A549 (cell line): ENCODE results near the gene RNF128. TPM values are rescaled to one million over a fixed set of nuclear protein-coding genes. Genes with fewer than 3 reads are reported as not detected.

Source experiments
- ATAC-seq, 2 experiments: fragments of 200-7000 bp in 1 of 2; fragments of >200 bp in 1 of 2; cut with Nextera tagmentation in 1 of 2; cut with Tn5 transposase in 1 of 2; 3 replicates each; pipeline versions ENCODE4 v1.8.0 to v1.9.1; 2018 to 2020; ENCODE audit warnings: mild to moderate bottlenecking in 1 of 2, moderate library complexity in 1 of 2
- CTCF ChIA-PET: fragments of 300-600 bp; sonication (Branson Sonifier 250); formaldehyde crosslinking; extraction: SDS; loops from one replicate; lab custom pipeline; 2021; ENCODE audit warnings: antibody characterized with exemption, inconsistent platforms; lab: Yijun Ruan, JAX
- POLR2A ChIA-PET: fragments of 350-600 bp; formaldehyde crosslinking; extraction: SDS; loops from one replicate; lab custom pipeline; 2021; ENCODE audit warnings: antibody characterized with exemption, inconsistent platforms; lab: Yijun Ruan, JAX
- DNase-seq, 2 experiments: peaks; one replicate each; pipeline versions ENCODE4 v3.0.0 to v3.0.0-alpha.2; 2011 to 2016; ENCODE audit warnings: low read depth in 1 of 2, low spot score in 1 of 2
- FAIRE-seq: peaks from 2 replicates; lab custom pipeline; 2011; peaks lifted over from hg19 to GRCh38; lab: Jason Lieb, UNC
- H3K27ac ChIP-seq, 2 experiments: fragments of >200 bp; sonication (Bioruptor Twin); formaldehyde crosslinking; 3 replicates each; pipeline ENCODE4 v1.5.1; 2016 to 2017
- H3K4me1 ChIP-seq: fragments of >200 bp; sonication (Bioruptor Twin); formaldehyde crosslinking; 3 replicates; pipeline ENCODE4 v1.6.1; 2016
- H3K4me2 ChIP-seq: fragments of >200 bp; sonication (Bioruptor Twin); formaldehyde crosslinking; 3 replicates; pipeline ENCODE4 v1.6.1; 2016
- H3K4me3 ChIP-seq: fragments of >200 bp; sonication (Bioruptor Twin); formaldehyde crosslinking; 3 replicates; pipeline ENCODE4 v1.5.1; 2016
- H3K9me3 ChIP-seq: fragments of >200 bp; sonication (Bioruptor Twin); formaldehyde crosslinking; 3 replicates; pipeline ENCODE4 v1.6.1; 2016
- BCL3 ChIP-seq: fragments of >200 bp; sonication (Bioruptor Twin); formaldehyde crosslinking; IDR thresholded peaks from 3 replicates; pipeline ENCODE4 v1.6.1; 2016
- CBX2 ChIP-seq: fragments of 200-600 bp; sonication (generic); IDR thresholded peaks from 2 replicates; pipeline ENCODE4 v1.6.1; 2016; ENCODE audit warnings: low read depth, mild to moderate bottlenecking, borderline replicate concordance
- CHD2 ChIP-seq: fragments of 150-350 bp; IDR thresholded peaks from 2 replicates; pipeline ENCODE4 v1.6.1; 2014; ENCODE audit warnings: low read length; ENCODE audit not compliant: partially characterized antibody
- CHD4 ChIP-seq: fragments of 200-600 bp; sonication (generic); IDR thresholded peaks from 2 replicates; pipeline ENCODE4 v1.6.1; 2016; ENCODE audit warnings: antibody characterized with exemption, mild to moderate bottlenecking, borderline replicate concordance
- CTCF ChIP-seq: fragments of >200 bp; sonication (Bioruptor Twin); formaldehyde crosslinking; IDR thresholded peaks from 3 replicates; pipeline ENCODE4 v1.5.1; 2016
- EHF ChIP-seq: fragments of 250-450 bp; sonication (Bioruptor Pico); IDR thresholded peaks from 2 replicates; pipeline ENCODE4 v1.5.0; 2020; ENCODE audit warnings: mild to moderate bottlenecking
- FOSB ChIP-seq: fragments of 250-450 bp; sonication (Bioruptor Pico); IDR thresholded peaks from 2 replicates; pipeline ENCODE4 v1.5.0; 2020; ENCODE audit warnings: mild to moderate bottlenecking, moderate library complexity
- HDAC2 ChIP-seq: fragments of 200-600 bp; sonication (generic); IDR thresholded peaks from 2 replicates; pipeline ENCODE4 v1.6.1; 2016
- HEYL ChIP-seq: fragments of 250-450 bp; sonication (Bioruptor Pico); IDR thresholded peaks from 2 replicates; pipeline ENCODE4 v1.8.0; 2021; ENCODE audit warnings: mild to moderate bottlenecking, moderate library complexity
- HOXA7 ChIP-seq: fragments of 250-450 bp; sonication (Bioruptor Pico); IDR thresholded peaks from 2 replicates; pipeline ENCODE4 v1.5.0; 2020; ENCODE audit warnings: mild to moderate bottlenecking, moderate library complexity
- HOXB13 ChIP-seq: fragments of 250-450 bp; sonication (Bioruptor Pico); IDR thresholded peaks from 2 replicates; pipeline ENCODE4 v1.5.0; 2020; ENCODE audit warnings: low read depth, mild to moderate bottlenecking, moderate library complexity
- MAFK ChIP-seq: fragments of 450-650 bp; IDR thresholded peaks from 2 replicates; pipeline ENCODE4 v1.6.1; 2014; ENCODE audit not compliant: partially characterized antibody
- MAX ChIP-seq: IDR thresholded peaks from 2 replicates; pipeline ENCODE4 v1.6.1; 2012
- MAZ ChIP-seq: fragments of 150-350 bp; IDR thresholded peaks from 2 replicates; pipeline ENCODE4 v1.6.1; 2014; ENCODE audit warnings: antibody characterized with exemption, low read depth, low read length, borderline replicate concordance
- MYC ChIP-seq: IDR thresholded peaks from 2 replicates; pipeline ENCODE4 v1.6.1; 2012; ENCODE audit warnings: mild to moderate bottlenecking, inconsistent platforms, low read length, improper control_type of control experiment, borderline replicate concordance
- NR3C1 ChIP-seq: fragments of >200 bp; sonication (Bioruptor Twin); formaldehyde crosslinking; IDR thresholded peaks from 3 replicates; pipeline ENCODE4 v1.6.1; 2017
- PHF8 ChIP-seq: fragments of 200-600 bp; sonication (generic); IDR thresholded peaks from 2 replicates; pipeline ENCODE4 v1.6.1; 2016; ENCODE audit warnings: low read depth, mild to moderate bottlenecking, antibody characterized with exemption, moderate library complexity, borderline replicate concordance
- POLR2AphosphoS2 ChIP-seq: conservative IDR thresholded peaks from 2 replicates; pipeline ENCODE4 v1.6.1; 2012; ENCODE audit warnings: low read length, improper control_type of control experiment, inconsistent platforms
- RFX5 ChIP-seq: fragments of 450-650 bp; IDR thresholded peaks from 2 replicates; pipeline ENCODE4 v1.7.1; 2014; ENCODE audit warnings: antibody characterized with exemption, mild to moderate bottlenecking, moderate library complexity
- RNF2 ChIP-seq: fragments of 200-600 bp; sonication (generic); IDR thresholded peaks from 2 replicates; pipeline ENCODE4 v1.6.1; 2016; ENCODE audit warnings: low read depth, mild to moderate bottlenecking, antibody characterized with exemption, moderate library complexity, borderline replicate concordance
- ZC3H11A ChIP-seq: fragments of 450-650 bp; IDR thresholded peaks from 2 replicates; pipeline ENCODE4 v1.6.1; 2014; ENCODE audit warnings: antibody characterized with exemption, mild to moderate bottlenecking
- ZNF302 ChIP-seq: fragments of 250-450 bp; sonication (Bioruptor Pico); IDR thresholded peaks from 2 replicates; pipeline ENCODE4 v1.9.0; 2021; ENCODE audit warnings: inconsistent platforms, mild to moderate bottlenecking, moderate library complexity
- WGBS: methylation state at CpG from one replicate; pipeline ENCODE4 v1.1.6; 2017; ENCODE audit errors: missing lambda C conversion rate; 5-methylcytosine and 5-hydroxymethylcytosine counted together
- polyA plus RNA-seq, 4 experiments: library from polyadenylated mRNA; depleted of rRNA in 3 of 4; stranded (reverse); fragments of >200 nt; fragmentation: RNase III in 1 of 4; extraction: RNeasy Plus Mini Kit Qiagen cat#74134 plus additional on column Dnase treatment in 1 of 4; gene quantifications; 2 replicates in 3 of 4; 3 replicates in 1 of 4; pipeline ENCODE4 v1.2.3, GENCODE V29; 2011 to 2017
- TF ChIP-seq, protein P1 (sequence below): fragments of 150-350 bp; IDR thresholded peaks from 2 replicates; pipeline ENCODE4 v1.6.1; 2014; ENCODE audit warnings: low read depth, mild to moderate bottlenecking, low read length
- TF ChIP-seq, protein P2 (sequence below): fragments of 450-650 bp; IDR thresholded peaks from 2 replicates; pipeline ENCODE4 v1.6.1; 2014; ENCODE audit warnings: antibody characterized with exemption

The RNF128 gene
- polyA plus RNA-seq, 2 of the 4 experiments (the other 2 are of a cell fraction) = 0.22 to 0.28 TPM

GRCh38 chrX:106718709-106719108 is 7.8 kb upstream of the RNF128 start:
- ATAC-seq = no peak
- H3K4me2 ChIP-seq = no peak overlapping the region
- ChIA-PET CTCF (interaction anchor here (0.9 kb wide), 1 partner anchor 10 kb away, joined by 3 read pairs; no protein-coding TSS in a partner anchor), POLR2A (no interaction called here)
- WGBS = 44% methylated on average over 4 of the region's 4 CpGs
- H3K4me3 ChIP-seq = no peak overlapping the region
- H3K4me1 ChIP-seq = no peaks in the 10 kb centered on the region
- TF ChIP-seq ZC3H11A (no peak), CHD4 (no peak)
- no peak overlapping the region for H3K27ac ChIP-seq
- FAIRE-seq = peak; percentile 96
- no peaks in the 10 kb centered on the region for H3K9me3 ChIP-seq
- no peak for DNase-seq

- H3K4me1 ChIP-seq = no peaks in the 10 kb centered on the region
- no peaks in the 10 kb centered on the region for H3K9me3 ChIP-seq
- DNase-seq (no peak), ATAC-seq (peak in 1 of 2 experiments; percentile 40; a peak in 2 of 6 replicates), FAIRE-seq (peak; percentile 96)
- POLR2A ChIA-PET = no interaction called here
- peak overlapping the region; percentile 73 for H3K4me2 ChIP-seq
- CTCF ChIA-PET = no interaction called here
- H3K4me3 ChIP-seq = peak overlapping the region; percentile 34
- TF ChIP-seq HOXB13 (CRISPR knock-in tag) = no peak
- TF ChIP-seq CTCF = no peak
- TF ChIP-seq BCL3 = no peak
- TF ChIP-seq MAZ = no peak
- TF ChIP-seq POLR2AphosphoS2 = no peak
- TF ChIP-seq RFX5 = no peak
- TF ChIP-seq PHF8 = no peak
- no peak for TF ChIP-seq ZNF302 (CRISPR knock-in tag)
- no peak for TF ChIP-seq RNF2
- H3K27ac ChIP-seq = no peak overlapping the region
- WGBS = 2% methylated on average over 8 of the region's 8 CpGs
These were observed 570 bp upstream of the RNF128 start for GRCh38 chrX:106725931-106726330.

DNA sequence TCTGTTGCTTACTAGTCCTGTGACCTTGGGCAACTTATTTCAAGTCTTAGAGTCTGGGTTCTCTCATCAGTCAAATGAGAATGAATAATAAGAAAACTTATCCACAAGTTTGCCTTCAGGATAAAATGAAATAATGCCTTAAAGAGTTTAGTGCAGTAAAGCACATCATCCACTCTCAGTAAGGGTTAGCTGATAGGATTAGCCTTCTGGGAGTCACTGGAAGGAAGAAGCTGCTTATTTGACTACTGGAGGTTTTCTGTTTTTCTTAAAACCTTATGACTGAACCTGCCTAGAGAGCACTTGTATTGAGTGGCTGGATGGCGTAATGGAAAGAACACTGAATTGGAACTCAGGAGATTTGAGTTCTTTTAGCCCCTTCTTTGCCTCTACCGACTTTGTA is 1.8 kb downstream of the RNF128 start:
- Histone ChIP-seq H3K4me2 (no peak overlapping the region), H3K4me3 (no peak overlapping the region), H3K4me1 (no peaks in the 10 kb centered on the region), H3K9me3 (no peaks in the 10 kb centered on the region), H3K27ac (no peak overlapping the region)
- ChIA-PET CTCF (no interaction called here), POLR2A (no interaction called here)
- 92% methylated on average over 2 of the region's 2 CpGs for WGBS
- ATAC-seq (no peak), DNase-seq (no peak), FAIRE-seq (peak; percentile 56)
- TF ChIP-seq EHF (CRISPR knock-in tag) = no peak
- no peak for TF ChIP-seq HOXA7 (CRISPR knock-in tag)
- TF ChIP-seq HEYL = no peak
- TF ChIP-seq CHD2 = no peak
- TF ChIP-seq, protein P1, sequence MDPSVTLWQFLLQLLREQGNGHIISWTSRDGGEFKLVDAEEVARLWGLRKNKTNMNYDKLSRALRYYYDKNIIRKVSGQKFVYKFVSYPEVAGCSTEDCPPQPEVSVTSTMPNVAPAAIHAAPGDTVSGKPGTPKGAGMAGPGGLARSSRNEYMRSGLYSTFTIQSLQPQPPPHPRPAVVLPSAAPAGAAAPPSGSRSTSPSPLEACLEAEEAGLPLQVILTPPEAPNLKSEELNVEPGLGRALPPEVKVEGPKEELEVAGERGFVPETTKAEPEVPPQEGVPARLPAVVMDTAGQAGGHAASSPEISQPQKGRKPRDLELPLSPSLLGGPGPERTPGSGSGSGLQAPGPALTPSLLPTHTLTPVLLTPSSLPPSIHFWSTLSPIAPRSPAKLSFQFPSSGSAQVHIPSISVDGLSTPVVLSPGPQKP = no peak
- TF ChIP-seq HDAC2 = no peak
- no peak for TF ChIP-seq CBX2
- TF ChIP-seq MAX = no peak
- TF ChIP-seq MAFK = no peak
- TF ChIP-seq, protein P2, sequence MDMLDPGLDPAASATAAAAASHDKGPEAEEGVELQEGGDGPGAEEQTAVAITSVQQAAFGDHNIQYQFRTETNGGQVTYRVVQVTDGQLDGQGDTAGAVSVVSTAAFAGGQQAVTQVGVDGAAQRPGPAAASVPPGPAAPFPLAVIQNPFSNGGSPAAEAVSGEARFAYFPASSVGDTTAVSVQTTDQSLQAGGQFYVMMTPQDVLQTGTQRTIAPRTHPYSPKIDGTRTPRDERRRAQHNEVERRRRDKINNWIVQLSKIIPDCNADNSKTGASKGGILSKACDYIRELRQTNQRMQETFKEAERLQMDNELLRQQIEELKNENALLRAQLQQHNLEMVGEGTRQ = no peak
- TF ChIP-seq MYC = no peak
- TF ChIP-seq NR3C1 = no peak
- TF ChIP-seq FOSB = no peak
